Amniotic epithelial cell (primary cell): ENCODE results near the gene UFC1.
"Not testable (repeated sequence)": the region's sequence is repeated elsewhere in the genome, so short reads cannot be mapped to it uniquely, and the experiment has no call there.

Source experiments
- DNase-seq: peaks from one replicate; pipeline ENCODE4 v3.0.0-alpha.2; 2010; ENCODE audit warnings: low read depth

Gene UFC1

DNA sequence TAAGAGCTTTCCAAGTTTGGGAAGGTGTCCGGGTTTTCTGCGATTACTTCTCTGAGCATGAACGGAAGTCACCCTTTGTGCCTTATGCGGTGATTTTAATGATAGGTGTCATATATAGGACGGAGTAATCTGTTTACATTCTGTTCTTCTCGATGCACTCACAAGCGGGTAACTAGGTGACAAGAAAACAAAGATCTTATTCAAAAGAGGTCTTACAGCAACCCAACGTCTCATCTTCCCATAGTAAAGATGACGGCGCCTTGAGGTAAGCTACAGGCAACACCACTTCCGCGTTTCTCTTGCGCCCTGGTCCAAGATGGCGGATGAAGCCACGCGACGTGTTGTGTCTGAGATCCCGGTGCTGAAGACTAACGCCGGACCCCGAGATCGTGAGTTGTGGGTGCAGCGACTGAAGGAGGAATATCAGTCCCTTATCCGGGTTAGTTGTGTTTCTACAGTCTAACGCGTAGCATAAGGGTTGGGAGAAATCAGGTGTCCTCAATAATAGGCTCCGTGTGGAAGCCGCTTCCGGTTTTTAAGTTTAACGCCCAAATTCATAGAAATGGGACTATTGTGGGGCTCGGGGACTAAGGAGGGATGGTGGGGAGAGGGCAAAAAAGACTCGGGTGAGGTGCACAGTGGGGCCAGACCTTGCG, at the start of gene UFC1:
UFC1 (plus strand) TSS at position 297 of the 656 bp plus-strand sequence; CDS start at position 317, 20 bp downstream.
- DNase-seq: peak; percentile 91

DNA sequence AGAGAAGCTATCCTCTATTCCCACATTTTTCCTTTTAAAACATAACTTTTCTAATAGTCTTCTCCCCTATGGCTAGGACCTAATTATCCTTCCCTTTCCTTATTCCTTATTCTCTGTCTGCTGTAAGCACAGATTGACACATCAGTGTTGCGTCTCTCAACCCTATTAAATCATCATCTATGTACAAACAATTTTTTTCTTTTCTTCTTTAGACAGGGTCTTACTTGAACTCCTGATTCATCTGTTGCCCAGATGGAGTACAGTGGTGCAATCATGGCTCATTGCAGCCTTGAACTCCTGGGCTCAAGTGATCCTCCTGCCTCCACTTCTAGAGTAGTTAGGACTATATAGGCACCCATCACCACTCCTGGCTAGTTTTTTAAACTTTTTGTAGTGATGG, 47.3 kb upstream of the UFC1 start:
- peak; percentile 64 for DNase-seq

DNA sequence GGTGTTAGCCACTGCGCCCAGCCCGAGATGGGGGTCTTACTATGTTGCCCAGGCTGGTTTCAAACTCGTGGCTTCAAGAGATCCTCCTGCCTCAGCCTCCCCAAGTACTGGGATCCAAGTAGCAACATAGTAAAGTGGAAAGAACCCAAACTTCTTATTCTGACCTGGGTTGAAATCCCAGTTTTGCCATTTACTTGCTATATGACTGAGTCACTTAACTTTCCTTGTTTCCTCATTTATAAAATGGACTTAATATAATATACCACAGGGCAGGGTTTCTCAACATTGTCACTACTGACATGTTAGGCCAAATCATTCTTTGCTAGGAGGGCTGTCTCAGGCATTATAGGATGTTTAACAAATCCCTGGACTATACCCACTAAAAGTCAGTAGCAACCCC, 42.7 kb upstream of the UFC1 start:
- no peak for DNase-seq

DNA sequence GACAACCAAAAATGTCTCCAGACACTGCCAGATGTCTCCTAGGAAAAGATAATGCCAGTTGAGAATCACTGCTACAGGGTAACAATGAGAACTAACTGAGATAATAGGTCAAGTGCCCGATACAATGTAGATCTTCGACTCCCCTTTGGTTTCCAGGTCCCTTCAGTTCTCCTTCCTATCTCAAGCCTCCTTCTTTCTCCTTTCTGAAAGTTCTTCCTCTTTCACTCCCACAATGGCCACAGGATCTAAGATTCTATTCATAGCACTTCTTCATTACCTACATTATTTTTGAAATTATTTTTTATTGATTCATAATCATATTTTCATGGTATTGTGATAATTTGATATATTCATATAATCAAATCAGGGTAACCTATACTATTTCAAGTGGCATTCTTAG, 42.3 kb upstream of the UFC1 start:
- DNase-seq: no peak

DNA sequence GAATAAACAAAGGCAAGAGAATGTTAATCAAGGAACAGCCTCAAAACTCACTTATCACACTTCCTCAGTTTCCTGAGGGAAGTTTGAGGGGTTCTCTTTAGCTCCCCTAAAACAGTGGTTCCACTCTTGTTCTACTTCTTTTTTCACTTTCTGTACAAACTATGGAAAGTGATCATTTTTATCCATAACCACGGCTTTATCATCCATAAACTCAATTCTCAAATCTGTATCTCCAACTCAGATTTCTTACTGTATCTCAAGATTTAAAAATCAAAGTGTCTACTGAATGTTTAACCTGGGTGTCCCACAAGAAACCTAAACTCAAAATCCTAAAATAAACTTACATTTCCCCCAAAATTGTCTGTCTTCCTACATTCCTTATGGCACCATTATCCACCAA, 39.9 kb upstream of the UFC1 start:
- no peak for DNase-seq

DNA sequence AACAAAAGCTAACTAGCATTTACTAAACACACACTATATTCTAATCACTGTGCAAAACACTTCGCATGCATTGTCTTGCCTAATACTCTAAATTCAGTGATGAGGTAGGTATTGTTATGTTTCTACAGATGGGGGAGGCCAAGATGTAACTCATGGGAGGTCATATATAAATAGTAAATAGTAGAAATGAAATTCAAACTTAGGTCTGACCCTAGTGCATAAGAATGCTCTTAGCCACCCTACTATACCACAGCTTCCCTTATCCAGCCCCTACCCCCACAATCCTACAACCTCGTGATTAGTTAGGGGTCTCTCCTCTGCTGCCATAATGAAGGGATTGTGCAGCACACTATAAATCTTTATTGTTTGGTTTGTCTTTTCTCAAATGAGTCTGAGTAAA, 39.2 kb upstream of the UFC1 start:
- no peak for DNase-seq

DNA sequence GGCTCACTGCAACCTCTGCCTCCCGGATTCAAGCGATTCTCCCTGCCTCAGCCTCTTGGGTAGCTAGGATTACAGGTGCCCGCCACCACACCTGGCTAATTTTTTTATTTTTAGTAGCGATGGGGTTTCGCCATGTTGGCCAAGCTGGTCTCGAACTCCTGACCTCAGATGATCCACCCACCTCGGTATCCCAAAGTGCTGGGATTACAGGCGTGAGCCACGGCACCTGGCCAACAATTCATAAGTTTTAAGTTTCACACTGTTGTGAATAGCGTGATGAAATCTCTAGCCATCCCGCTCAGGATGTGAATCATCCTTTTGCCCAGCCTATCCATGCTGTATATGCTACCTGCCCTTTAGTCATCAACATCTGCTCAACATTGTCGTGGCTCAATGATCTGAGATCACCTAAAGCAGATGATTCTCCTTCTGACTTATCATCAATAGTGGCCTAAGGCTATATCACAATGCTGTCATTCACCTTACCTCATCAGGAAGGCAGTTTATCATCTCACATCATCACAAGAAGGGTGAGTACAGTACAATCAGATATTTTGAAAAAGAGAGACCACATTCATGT, 38.6 kb upstream of the UFC1 start:
- peak; percentile 94 for DNase-seq

DNA sequence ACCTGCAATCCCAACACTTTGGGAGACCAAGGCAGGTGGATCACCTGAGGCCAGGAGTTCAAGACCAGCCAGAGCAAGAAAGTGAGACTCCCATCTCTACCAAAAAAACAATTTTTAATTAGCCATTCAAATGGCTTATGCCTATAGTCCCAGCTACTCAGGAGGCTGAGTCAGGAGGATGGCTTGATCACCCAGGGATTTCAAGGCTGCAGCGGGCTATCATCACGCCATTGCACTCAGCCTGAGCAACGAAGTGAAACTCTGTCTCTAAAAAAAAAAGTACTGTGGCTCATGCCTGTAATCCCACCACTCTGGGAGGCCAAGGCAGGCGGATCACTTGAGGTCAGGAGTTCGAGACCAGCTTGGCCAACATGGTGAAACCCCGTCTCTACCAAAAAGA, 37.8 kb upstream of the UFC1 start:
- DNase-seq: not testable (repeated sequence)

DNA sequence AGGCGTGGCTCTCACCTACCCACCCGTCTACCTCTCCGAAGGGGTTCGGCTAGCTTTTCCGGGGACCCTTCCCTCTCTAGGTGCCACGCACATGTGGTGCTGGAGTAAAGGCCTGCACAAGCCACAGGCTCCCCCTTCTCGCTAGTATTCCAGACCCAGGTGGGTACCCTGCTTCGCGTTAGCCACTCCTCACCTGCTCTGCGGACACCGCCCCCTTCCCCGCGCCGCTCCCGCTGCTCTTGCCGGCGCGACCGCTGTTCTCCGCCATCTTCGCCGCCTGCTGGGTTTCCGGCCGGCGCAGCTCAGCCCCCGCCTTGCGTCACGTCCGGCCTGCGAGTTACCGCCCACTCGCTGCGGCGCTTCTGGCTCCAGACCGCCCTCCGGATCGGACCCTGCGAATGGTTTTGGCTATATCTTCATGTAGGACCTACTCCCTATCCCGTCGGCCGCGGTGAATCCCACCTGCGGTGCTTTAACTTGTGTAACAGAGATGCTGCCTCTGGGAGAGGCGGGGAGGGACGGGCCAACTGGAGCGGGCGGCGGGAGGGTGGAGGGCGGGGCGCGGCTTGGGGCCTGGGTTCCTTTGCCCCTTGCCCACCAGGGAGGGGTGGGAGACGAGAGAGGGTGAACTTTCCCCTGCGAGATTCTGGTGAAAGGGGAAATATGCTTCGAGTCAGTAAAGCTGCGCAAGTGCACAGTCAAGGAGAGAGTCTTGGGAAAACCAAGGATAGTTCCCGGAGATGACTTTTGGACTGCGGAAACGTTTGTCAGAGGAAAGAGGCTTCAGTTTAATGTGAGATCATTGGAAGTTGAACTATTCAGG, 35.8 kb upstream of the UFC1 start, which contains the start of the genes NIT1 and PFDN2:
NIT1 (plus strand) TSS at position 347 of the 823 bp plus-strand sequence; CDS start at position 419, 72 bp downstream.
PFDN2 (minus strand) TSS at position 279 of the 823 bp plus-strand sequence; CDS start at position 268, 11 bp downstream.
- DNase-seq: peak; percentile 74

DNA sequence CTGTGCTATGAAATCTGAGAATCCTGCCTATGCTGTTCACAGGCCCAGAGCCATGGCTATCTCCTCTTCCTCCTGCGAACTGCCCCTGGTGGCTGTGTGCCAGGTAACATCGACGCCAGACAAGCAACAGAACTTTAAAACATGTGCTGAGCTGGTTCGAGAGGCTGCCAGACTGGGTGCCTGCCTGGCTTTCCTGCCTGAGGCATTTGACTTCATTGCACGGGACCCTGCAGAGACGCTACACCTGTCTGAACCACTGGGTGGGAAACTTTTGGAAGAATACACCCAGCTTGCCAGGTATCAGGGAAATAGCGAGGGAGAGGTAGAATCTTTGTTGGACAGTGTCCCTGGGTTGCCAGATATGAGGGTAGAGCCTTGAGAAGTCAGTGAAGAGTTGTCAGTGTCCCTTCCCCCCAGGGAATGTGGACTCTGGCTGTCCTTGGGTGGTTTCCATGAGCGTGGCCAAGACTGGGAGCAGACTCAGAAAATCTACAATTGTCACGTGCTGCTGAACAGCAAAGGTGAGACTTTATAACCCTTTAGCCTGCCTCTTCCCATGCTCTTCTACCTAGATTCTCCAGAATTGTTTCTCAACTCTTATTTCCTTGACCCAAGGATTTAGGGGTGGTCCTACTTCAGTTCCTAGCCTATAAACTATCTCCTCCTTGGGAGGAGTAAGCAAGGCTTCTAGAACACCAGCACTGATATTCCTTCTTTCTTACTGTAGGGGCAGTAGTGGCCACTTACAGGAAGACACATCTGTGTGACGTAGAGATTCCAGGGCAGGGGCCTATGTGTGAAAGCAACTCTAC, 34.5 kb upstream of the UFC1 start:
- DNase-seq: peak; percentile 90

DNA sequence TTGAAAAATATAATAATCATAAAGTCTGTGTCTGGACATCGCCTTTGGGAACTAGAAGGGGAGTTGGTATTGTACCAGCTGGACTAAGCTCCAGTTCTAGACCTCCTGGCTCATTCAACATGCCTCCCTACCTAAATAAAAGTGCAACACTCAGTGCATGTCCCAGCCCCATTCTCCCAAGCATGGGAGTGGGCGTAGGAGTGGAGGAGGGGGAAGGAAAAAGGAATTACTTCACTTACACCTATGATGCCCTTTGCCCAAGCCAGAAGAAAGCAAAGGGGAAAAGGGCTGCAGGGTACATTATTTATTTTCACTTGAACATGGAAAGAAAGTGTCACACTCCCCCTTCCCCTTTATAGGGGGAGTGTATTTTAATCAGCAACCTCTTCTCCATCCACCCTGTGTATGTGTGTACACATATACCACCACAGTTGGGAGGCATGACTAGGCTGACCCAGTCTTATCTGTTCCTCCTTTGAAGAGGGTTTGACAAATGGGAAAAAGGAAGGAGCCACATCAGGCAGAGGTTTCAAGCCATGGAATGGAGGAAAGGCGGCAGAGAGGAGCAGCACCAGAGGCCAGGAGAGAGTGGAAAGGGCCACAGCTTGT, 32.6 kb upstream of the UFC1 start:
- no peak for DNase-seq

DNA sequence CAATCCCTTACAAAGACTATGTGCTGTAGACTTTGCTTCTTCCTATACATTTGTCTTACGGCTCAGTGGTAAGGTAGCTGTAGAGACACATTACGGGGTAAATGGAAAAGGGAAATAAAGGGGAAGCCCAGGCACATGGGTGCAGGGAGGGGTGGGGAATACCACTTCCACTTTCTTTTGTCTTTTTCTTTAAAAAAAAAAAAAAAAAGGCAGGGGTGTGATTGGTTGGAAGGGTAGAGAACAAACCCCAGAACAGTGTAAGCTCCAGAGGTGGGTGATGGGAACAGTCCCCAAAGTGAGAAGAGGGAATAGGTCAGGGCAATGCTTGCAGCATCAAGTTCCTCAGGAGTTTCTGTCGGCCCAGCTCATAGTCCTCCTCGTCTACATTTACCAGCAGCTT, 31.9 kb upstream of the UFC1 start:
- no peak for DNase-seq

DNA sequence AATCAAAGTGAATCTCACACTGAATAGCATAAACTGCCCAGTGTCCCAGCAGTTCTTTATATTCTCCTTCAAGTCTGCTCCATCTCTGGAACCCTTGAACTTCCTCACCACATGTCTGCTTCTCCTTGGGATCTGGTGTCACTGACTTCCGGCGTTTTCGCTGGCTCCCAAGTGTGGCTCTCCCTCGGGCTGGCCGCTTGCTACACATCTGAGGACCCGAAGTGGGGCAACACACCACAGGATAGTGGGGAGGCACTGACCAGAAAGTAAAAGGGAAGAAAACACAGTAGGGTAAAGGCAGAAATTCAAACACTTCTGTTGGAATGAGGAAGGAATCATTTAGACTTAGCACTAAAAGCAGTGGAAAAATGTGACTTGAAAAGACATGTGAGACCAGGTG, 30.8 kb upstream of the UFC1 start:
- DNase-seq: no peak

DNA sequence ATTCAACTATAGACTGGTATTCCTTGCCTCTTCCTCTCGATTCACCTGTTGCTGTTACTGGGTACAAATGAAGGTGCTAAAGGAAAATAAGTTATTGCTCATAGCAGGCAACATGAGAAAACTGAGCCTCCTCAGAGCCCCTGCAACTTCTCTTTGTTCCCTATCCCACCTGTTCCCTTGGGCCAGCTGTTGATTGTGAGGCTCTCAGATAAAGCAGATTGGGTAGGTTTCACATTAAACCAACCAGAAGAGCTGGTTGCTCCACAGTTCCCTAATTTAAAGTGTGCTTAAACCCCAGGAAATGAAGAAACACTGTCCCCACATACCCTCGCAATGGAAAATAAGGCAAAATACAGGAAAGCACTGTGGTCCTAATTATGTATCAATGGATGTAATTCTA, 26.1 kb upstream of the UFC1 start:
- DNase-seq: no peak

DNA sequence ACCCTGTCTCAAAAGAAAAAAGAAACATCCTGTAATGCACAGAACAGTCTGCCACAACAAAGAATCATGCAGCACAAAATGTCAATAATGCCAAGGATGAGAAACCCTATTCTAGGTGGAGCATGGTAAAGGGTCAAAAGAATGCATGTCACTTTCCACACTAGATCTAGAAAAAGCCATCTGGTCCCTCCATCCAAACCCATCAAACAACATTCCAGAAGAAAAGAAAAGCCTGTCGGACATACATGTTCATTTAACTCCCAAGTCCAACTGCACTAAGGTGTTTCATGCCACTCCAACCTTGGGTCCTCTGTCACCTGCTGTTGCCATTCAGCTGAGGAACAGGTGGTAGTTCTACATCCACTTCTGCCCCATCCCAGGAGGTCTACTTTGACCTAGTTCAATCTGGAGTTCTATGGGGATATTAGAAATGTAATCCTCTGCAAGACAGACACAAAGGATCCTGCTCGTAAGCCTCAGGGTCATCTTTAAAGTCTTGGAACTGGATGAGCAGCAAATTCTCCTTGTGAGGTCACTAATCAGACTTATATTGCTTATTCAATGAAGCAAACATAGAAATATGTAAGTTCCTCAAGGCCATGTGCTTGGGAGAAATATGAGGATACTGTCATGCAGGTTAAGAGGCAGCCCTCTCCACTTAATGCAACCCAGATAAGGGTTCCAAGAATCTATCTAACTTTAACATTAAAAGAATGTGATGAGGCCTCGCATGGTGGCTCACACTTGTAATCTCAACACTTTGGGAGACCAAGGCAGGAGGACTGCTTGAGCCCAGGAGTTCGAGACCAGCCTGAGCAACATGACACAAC, 25.0 kb upstream of the UFC1 start:
- DNase-seq: no peak

DNA sequence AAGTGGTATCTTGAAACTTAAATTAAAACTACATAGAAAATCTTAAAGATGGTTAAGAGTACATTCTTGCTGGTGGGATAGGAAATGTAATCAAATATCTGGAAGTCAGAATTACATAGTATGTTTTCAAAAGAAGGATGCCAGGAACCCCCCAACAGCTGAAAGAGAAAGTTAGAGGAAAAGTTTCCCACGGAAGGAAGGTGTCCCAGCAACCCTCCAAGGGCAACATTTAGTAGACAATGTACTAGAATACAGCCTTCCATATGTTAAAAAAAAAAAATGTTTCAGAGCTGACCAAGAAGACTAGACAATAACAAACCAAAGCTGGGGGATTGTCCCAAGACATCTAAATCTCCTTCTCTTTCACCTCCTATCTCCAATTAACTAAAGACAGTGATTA, 23.5 kb upstream of the UFC1 start:
- DNase-seq: no peak

DNA sequence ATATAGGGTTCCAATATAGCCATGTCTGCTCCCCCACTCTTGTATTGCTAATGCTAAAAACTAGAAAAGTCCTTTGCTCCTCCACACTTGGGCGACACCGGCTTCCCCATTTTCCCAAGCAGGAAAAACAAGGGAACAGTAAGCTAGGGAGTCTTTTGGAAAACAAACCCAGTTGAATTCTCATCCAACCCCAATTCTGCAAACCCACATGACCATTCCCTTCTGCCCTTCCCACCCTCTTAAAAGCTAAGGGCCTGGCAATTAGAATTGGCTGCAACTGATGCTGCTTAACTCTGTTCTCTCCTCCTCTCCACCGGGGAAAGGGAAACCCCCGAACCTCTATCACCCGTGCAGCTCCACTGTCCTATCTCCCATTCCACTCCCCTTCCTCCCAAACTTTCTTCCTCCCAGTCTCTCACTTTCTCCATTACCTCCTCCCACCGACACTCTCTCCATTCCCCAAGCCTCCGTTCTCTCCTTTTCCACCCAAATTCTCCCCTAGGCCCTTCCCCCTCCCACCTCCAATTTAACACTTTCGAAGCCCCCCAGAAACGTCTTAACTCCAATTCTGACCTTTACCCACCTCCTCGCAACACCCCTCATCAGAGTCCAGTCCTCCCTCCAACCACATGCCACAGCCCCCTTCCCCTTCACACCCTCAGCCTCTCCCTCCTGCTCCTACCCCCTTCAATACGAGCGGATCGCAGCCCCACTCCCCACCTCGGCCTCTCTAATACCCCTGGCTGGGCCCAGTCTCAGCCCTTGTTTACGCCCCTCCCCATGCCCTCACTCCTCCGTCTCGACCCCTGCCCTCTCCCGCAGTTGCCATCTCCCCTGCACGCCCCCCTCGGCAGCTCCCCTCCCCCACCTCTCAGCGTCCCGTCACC, 22.0 kb upstream of the UFC1 start:
- no peak for DNase-seq

DNA sequence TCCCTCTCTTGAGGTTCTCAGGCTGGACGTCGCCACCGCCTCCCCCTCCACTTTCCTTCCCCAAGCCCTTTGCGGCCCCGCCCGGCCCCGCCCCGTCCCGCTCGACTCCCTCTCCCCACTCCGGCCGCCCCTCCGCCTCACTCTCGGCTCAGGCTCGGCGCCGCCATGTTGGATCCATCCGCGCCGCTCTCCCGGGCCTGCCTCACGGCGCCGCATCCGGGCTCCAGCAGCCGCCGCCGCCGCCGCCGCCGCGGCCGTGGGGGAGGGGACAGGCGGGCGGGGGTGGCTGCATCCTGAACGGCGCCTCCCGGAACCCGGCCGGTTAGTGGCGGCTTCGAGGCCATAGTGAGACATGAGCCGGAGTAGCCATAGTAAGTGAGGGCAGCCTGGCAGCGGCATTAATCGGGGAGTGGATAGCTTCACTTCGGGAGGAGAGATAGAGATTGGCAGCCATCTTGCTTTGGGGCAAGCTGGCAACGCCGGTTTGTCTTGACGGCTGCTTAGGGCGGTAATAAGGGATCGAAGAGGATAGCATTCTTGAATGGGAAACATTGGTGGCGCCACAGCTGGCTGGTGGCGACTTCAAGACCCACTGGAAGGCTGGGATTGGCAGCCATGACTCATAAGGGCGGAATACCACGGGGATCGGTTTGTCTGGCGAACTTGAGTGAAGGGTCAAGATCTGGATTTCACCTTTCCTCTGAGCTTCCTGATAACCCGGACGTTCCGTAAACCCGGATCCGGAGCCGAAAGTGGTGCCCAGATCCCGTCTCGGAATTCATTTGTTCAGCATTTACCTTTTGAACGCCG, 21.2 kb upstream of the UFC1 start, which contains the start of gene DEDD:
DEDD (minus strand) TSS at position 258 of the 810 bp plus-strand sequence. CDS start 8,205 bp downstream, outside the sequence.
- DNase-seq: peak; percentile 95
